ENCODE data around the gene ELL. TPM values are rescaled to one million over a fixed set of nuclear protein-coding genes. Genes with fewer than 3 reads are reported as not detected.

Gene ELL
- polyA plus RNA-seq, 1 experiment: 2.7 TPM

DNA sequence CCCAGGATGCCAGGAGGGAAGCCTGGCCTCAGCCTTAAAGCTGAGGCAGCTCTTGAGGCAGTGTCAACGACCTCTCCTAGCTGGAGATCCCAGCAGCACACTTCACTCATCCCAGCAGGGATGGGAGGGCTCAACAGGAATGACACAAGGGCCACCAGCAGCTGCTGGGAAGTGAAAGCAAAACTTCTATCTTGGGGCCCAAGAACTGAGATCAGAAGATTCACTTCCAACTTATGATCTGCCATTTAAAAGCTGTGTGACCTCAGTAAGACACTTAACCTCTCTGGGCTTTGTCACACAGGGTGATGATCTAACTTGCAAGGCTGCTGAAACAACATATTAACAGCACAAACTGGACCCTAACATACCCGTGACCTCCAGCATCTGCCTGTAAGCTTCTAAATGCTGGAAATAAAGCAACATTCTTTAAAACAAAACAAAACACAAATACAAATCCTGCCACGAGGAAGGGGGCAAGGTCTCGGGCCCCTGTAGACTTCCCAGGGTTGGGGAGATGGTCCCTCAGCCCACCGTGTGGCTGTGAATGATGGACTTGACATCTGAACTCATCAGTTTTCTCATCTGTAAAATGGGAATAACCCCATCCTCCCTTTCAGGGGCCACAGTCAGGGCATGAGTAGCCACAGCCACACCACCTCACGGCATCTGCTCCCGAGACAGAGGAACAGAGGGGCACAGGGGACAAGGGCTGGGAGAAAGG lies 22.7 kb downstream of the ELL start:
- H3K27me3 ChIP-seq (ENCODE audit: control insufficient read depth, insufficient read depth, low read length): no peaks in the 10 kb centered on the region
- TF ChIP-seq CTCF (IDR thresholded peaks at IDR 0.05; ENCODE audit: low read depth, low read length): no peak
- ChIA-PET CTCF (interaction anchor here (0.7 kb wide), 1 partner anchor 488 kb away, joined by 3 read pairs; no protein-coding TSS in a partner anchor), POLR2A (interaction anchor here (0.5 kb wide), 1 partner anchor 64 kb away, joined by 3 read pairs; no protein-coding TSS in a partner anchor)
- no peaks in the 10 kb centered on the region for H3K9me3 ChIP-seq (ENCODE audit: control insufficient read depth, insufficient read depth, low read length)
- H3K4me3 ChIP-seq (ENCODE audit: low read depth, low read length): no peak overlapping the region
- no peak for DNase-seq (ENCODE audit: low read depth, low spot score)
- no peak overlapping the region for H3K27ac ChIP-seq (ENCODE audit: low read depth, low read length)

- H3K4me3 ChIP-seq (ENCODE audit: low read depth, low read length): no peak overlapping the region
- no peak overlapping the region for H3K27ac ChIP-seq (ENCODE audit: low read depth, low read length)
- no peak for TF ChIP-seq CTCF (IDR thresholded peaks at IDR 0.05; ENCODE audit: low read depth, low read length)
- ChIA-PET CTCF (interaction anchor here (1.0 to 1.6 kb wide), 3 partner anchors 10 to 27 kb away, joined by 6 to 12 read pairs (median 6); no protein-coding TSS in a partner anchor), POLR2A (interaction anchor here (0.8 to 1.6 kb wide), 2 partner anchors 23 to 47 kb away, joined by 4 read pairs; partner anchors contain the start of gene FKBP8)
- no peaks in the 10 kb centered on the region for H3K27me3 ChIP-seq (ENCODE audit: control insufficient read depth, insufficient read depth, low read length)
- H3K9me3 ChIP-seq (ENCODE audit: control insufficient read depth, insufficient read depth, low read length): no peaks in the 10 kb centered on the region
- DNase-seq (ENCODE audit: low read depth, low spot score): no peak
Measured at GRCh38 chr19:18496980-18497256, 25.0 kb downstream of the ELL start.

GRCh38 chr19:18496167-18496979 lies 25.5 kb downstream of the ELL start:
- H3K27ac ChIP-seq (ENCODE audit: low read depth, low read length): peak overlapping the region; percentile 65
- ChIA-PET CTCF (interaction anchor here (0.5 to 1.6 kb wide), 5 partner anchors 11 to 280 kb away, joined by 3 to 12 read pairs (median 6); no protein-coding TSS in a partner anchor), POLR2A (interaction anchor here (0.8 to 1.6 kb wide), 2 partner anchors 24 to 47 kb away, joined by 4 read pairs; partner anchors contain the start of gene FKBP8)
- no peaks in the 10 kb centered on the region for H3K9me3 ChIP-seq (ENCODE audit: control insufficient read depth, insufficient read depth, low read length)
- no peak for TF ChIP-seq CTCF (IDR thresholded peaks at IDR 0.05; ENCODE audit: low read depth, low read length)
- DNase-seq (ENCODE audit: low read depth, low spot score): no peak
- no peak overlapping the region for H3K4me3 ChIP-seq (ENCODE audit: low read depth, low read length)
- H3K27me3 ChIP-seq (ENCODE audit: control insufficient read depth, insufficient read depth, low read length): no peaks in the 10 kb centered on the region

DNA sequence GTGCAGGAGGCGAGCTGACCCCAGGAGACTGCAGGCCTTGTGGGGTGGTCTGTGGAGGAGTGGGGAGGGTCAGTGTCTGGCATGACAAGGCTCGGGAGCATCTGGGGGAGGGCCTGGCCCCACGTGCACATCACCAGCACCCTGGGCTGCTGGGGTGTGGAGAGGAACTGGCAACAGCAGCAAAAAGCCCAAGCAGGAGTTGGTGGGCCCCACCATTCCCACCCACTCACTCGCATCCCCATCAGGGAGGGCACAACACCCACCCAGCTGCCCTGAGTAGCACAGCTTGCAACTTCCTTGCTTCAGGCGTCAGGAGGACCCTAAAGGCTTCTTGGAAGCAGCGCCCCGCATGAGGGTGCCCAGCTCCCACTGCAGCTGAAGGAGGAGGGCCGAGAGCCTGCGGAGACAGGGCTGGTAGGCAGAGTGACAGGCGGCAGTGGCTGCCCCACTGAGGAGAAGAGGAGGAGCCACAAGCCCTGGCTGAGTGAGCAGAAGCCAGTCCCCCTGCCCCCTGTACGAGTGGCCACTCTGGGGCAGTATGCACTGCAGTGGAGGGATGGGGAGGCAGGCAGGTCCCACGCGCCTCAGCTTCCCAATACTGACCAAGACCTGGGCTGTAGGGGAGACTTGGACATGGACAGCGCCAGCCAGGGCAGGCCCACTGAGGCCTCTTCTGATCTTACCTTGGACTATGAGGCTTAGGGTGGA lies 26.5 kb downstream of the ELL start:
- H3K27me3 ChIP-seq (ENCODE audit: control insufficient read depth, insufficient read depth, low read length): no peaks in the 10 kb centered on the region

More for the DNA sequence above, 26.5 kb downstream of the ELL start:
- DNase-seq (ENCODE audit: low read depth, low spot score): no peak
- CTCF ChIA-PET: interaction anchor here (0.5 to 1.4 kb wide), 3 partner anchors 15 to 279 kb away, joined by 3 to 6 read pairs (median 5); no protein-coding TSS in a partner anchor
- POLR2A ChIA-PET: interaction anchor here (1.6 kb wide), 1 partner anchor 25 kb away, joined by 4 read pairs; no protein-coding TSS in a partner anchor
- Histone ChIP-seq H3K9me3 (ENCODE audit: control insufficient read depth, insufficient read depth, low read length) (no peaks in the 10 kb centered on the region), H3K27ac (ENCODE audit: low read depth, low read length) (peak overlapping the region; percentile 11), H3K4me3 (ENCODE audit: low read depth, low read length) (no peak overlapping the region)
- no peak for TF ChIP-seq CTCF (IDR thresholded peaks at IDR 0.05; ENCODE audit: low read depth, low read length)
